Measurements from ENCODE around the gene S100A6. TPM values are rescaled to one million over a fixed set of nuclear protein-coding genes. Genes with fewer than 3 reads are reported as not detected.

S100A6 gene
- total RNA-seq, 2 donors from 2014 or later, result 367 to 608 TPM

Other genes with a start within 250 kb of the S100A6 start
- gene PGLYRP3, start 223.0 kb downstream of the S100A6 start, total RNA-seq, result not detected
- not detected for gene PGLYRP4, start 187.2 kb downstream of the S100A6 start, total RNA-seq
- gene S100A9, start 178.1 kb downstream of the S100A6 start, total RNA-seq, result 100 to 1,000 TPM; 138 to 478 TPM
- 10 to 100 TPM in 1 of 2 donors, not detected in 1; 22.5 TPM for gene S100A12, start 160.4 kb downstream of the S100A6 start, total RNA-seq
- gene S100A8, start 144.9 kb downstream of the S100A6 start, total RNA-seq, result 10 to 100 TPM; 31.5 to 95.4 TPM
- gene S100A7A, start 119.5 kb downstream of the S100A6 start, total RNA-seq, result not detected
- gene S100A7, start 75.3 kb downstream of the S100A6 start, total RNA-seq, result not detected
- not detected for gene S100A5, start 4.9 kb upstream of the S100A6 start, total RNA-seq
- 1,000 to 10,000 TPM in 1 of 2 donors, 100 to 1,000 TPM in 1; 514 to 1,429 TPM for gene S100A4, start 9.8 kb upstream of the S100A6 start, total RNA-seq
- gene S100A3, start 13.3 kb upstream of the S100A6 start, total RNA-seq, result 10 to 100 TPM in 1 of 2 donors, 1 to 10 TPM in 1; 3.1 to 25.0 TPM
- 1 to 10 TPM; 1.1 to 2.9 TPM for gene S100A2, start 29.9 kb upstream of the S100A6 start, total RNA-seq
- 10 to 100 TPM; 81.1 to 82.3 TPM for gene S100A16, start 77.1 kb upstream of the S100A6 start, total RNA-seq
- 1 to 10 TPM; 4.2 to 4.9 TPM for gene S100A14, start 80.3 kb upstream of the S100A6 start, total RNA-seq
- gene S100A13, start 91.5 kb upstream of the S100A6 start, total RNA-seq, result 10 to 100 TPM; 64.2 to 82.9 TPM
- gene S100A1, start 92.4 kb upstream of the S100A6 start, total RNA-seq, result not detected
- 10 to 100 TPM; 39.0 to 78.0 TPM for gene CHTOP, start 98.1 kb upstream of the S100A6 start, total RNA-seq
- 10 to 100 TPM; 37.9 to 41.6 TPM for gene SNAPIN, start 122.7 kb upstream of the S100A6 start, total RNA-seq
- gene ILF2, start 135.0 kb upstream of the S100A6 start, total RNA-seq, result 10 to 100 TPM; 75.7 to 81.8 TPM
- 100 to 1,000 TPM; 279 to 293 TPM for gene NPR1, start 142.7 kb upstream of the S100A6 start, total RNA-seq
- gene INTS3, start 192.1 kb upstream of the S100A6 start, total RNA-seq, result 10 to 100 TPM; 63.8 to 68.8 TPM
- 100 to 1,000 TPM in 1 of 2 donors, 10 to 100 TPM in 1; 71.7 to 116 TPM for gene SLC27A3, start 239.4 kb upstream of the S100A6 start, total RNA-seq

All from thoracic aorta (tissue), 2 donors.